GM23248 (cell line): ENCODE measurements around the gene TIPARP. TPM values are rescaled to one million over a fixed set of nuclear protein-coding genes. Genes with fewer than 3 reads are reported as not detected.

Experiments
- DNase-seq: peaks from one replicate; pipeline ENCODE4 v3.0.0-alpha.2; 2015
- H2AFZ ChIP-seq: fragments of 200-600 bp; sonication (generic); 2 replicates; pipeline ENCODE4 v1.6.1; 2016; ENCODE audit warnings: antibody characterized with exemption
- H3F3A ChIP-seq: fragments of 200-600 bp; sonication (generic); 2 replicates; pipeline ENCODE4 v1.6.1; 2016; ENCODE audit warnings: mild to moderate bottlenecking, antibody characterized with exemption, mixed run types; ENCODE audit not compliant: insufficient read depth
- H3K27ac ChIP-seq: fragments of 200-600 bp; sonication (generic); 2 replicates; pipeline ENCODE4 v1.5.1; 2016; ENCODE audit warnings: mild to moderate bottlenecking
- H3K27me3 ChIP-seq: fragments of 200-600 bp; sonication (generic); replicated peaks from 2 replicates; pipeline ENCODE4 v1.6.1; 2016; ENCODE audit warnings: mild to moderate bottlenecking; ENCODE audit not compliant: insufficient read depth
- H3K36me3 ChIP-seq: fragments of 200-600 bp; sonication (generic); 2 replicates; pipeline ENCODE4 v1.6.1; 2016; ENCODE audit warnings: low read depth, mild to moderate bottlenecking
- H3K4me1 ChIP-seq: fragments of 200-600 bp; sonication (generic); 2 replicates; pipeline ENCODE4 v1.6.1; 2016; ENCODE audit warnings: mild to moderate bottlenecking; ENCODE audit not compliant: insufficient read depth
- H3K4me2 ChIP-seq: fragments of 200-600 bp; sonication (generic); one replicate; pipeline ENCODE4 v1.6.1; 2016; ENCODE audit warnings: mild to moderate bottlenecking; ENCODE audit not compliant: unreplicated experiment
- H3K4me3 ChIP-seq: fragments of 200-600 bp; sonication (generic); 2 replicates; pipeline ENCODE4 v1.5.1; 2016; ENCODE audit warnings: mild to moderate bottlenecking
- H3K79me2 ChIP-seq: fragments of 200-600 bp; sonication (generic); 2 replicates; pipeline ENCODE4 v1.6.1; 2016; ENCODE audit warnings: mild to moderate bottlenecking; ENCODE audit not compliant: insufficient read depth
- H3K9ac ChIP-seq: fragments of 200-600 bp; sonication (generic); 2 replicates; pipeline ENCODE4 v1.6.1; 2016; ENCODE audit warnings: mild to moderate bottlenecking
- H3K9me2 ChIP-seq: fragments of 200-600 bp; sonication (generic); 2 replicates; pipeline ENCODE4 v1.6.1; 2016; ENCODE audit warnings: mixed run types, mild to moderate bottlenecking, moderate library complexity; ENCODE audit not compliant: insufficient read depth
- H3K9me3 ChIP-seq: fragments of 200-600 bp; sonication (generic); one replicate; pipeline ENCODE4 v1.6.1; 2017; ENCODE audit warnings: low read depth
- H4K20me1 ChIP-seq: fragments of 200-600 bp; sonication (generic); 2 replicates; pipeline ENCODE4 v1.6.0; 2016; ENCODE audit not compliant: insufficient read depth
- EZH2 ChIP-seq: fragments of 200-600 bp; sonication (generic); IDR thresholded peaks from 2 replicates; pipeline ENCODE4 v1.6.1; 2018; ENCODE audit warnings: antibody characterized with exemption, mild to moderate bottlenecking; ENCODE audit not compliant: insufficient read depth, poor library complexity, severe bottlenecking
- EZH2phosphoT487 ChIP-seq: fragments of 200-600 bp; sonication (generic); IDR thresholded peaks from 2 replicates; pipeline ENCODE4 v1.6.1; 2018; ENCODE audit warnings: antibody characterized with exemption, moderate library complexity, mild to moderate bottlenecking, low read depth; ENCODE audit not compliant: insufficient read depth
- WGBS, 2 experiments: methylation state at CpG; one replicate each; pipeline ENCODE4 v1.1.6; 2015 to 2017; ENCODE audit warnings: low lambda C conversion rate in 2 of 2, low coverage in 1 of 2; ENCODE audit errors: missing lambda C conversion rate in 2 of 2; 5-methylcytosine and 5-hydroxymethylcytosine counted together
- in situ Hi-C: fragments of 300-500 bp; cut with MboI; formaldehyde crosslinking; loops from 2 replicates; pipeline ENCODE4 v1.15.0; 2020
- polyA plus RNA-seq: library from polyadenylated mRNA; unstranded; fragments of >200 nt; fragmentation: Nextera tagmentation; extraction: Ambion mirVana; gene quantifications from 2 replicates; pipeline ENCODE4 v1.2.1, GENCODE V29; 2016
- total RNA-seq: library from RNA; depleted of rRNA; stranded (reverse); fragments of >200 nt; shearing (Covaris generic); gene quantifications from 2 replicates; pipeline ENCODE4 v1.2.3, GENCODE V29; 2014

Gene TIPARP
- total and polyA plus RNA-seq, 2 experiments from 2014 or later, result 35.1 to 89.5 TPM

- TF ChIP-seq EZH2, result no peak
- no peak for TF ChIP-seq EZH2phosphoT487
- H3K9me2 ChIP-seq, result no peaks in the 10 kb centered on the region
- no peaks in the 10 kb centered on the region for H3K79me2 ChIP-seq
- H3K27ac ChIP-seq, result no peak overlapping the region
- H3K9ac ChIP-seq, result no peak overlapping the region
- WGBS, 2 experiments, result 84 to 85% methylated on average over 2 of the region's 2 CpGs
- H3K27me3 ChIP-seq, result no peaks in the 10 kb centered on the region
- in situ Hi-C loops, result no loop called here
- no peak overlapping the region for H2AFZ ChIP-seq
- no peaks in the 10 kb centered on the region for H3K9me3 ChIP-seq
- DNase-seq, result no peak
- 0 out of 2 replicates have a peak, but pooled peaks cover 6% of the 10 kb centered on the region for H3K4me1 ChIP-seq
- no peaks in the 10 kb centered on the region for H4K20me1 ChIP-seq
- no peak overlapping the region for H3K4me2 ChIP-seq
- H3F3A ChIP-seq, result 0 out of 2 replicates have a peak, but pooled peaks cover 5% of the 10 kb centered on the region
- H3K4me3 ChIP-seq, result no peak overlapping the region
- no peaks in the 10 kb centered on the region for H3K36me3 ChIP-seq
Observed at GRCh38 chr3:156661155-156661554, 13.2 kb upstream of the TIPARP start.

GRCh38 chr3:156664011-156664830 lies 10.2 kb upstream of the TIPARP start:
- H3K9me3 ChIP-seq, result no peaks in the 10 kb centered on the region
- no peaks in the 10 kb centered on the region for H3K9me2 ChIP-seq
- no peaks in the 10 kb centered on the region for H3K36me3 ChIP-seq
- H3F3A ChIP-seq, result peaks cover 16% of the 10 kb centered on the region
- H3K27ac ChIP-seq, result no peak overlapping the region
- no peak for DNase-seq
- H3K4me2 ChIP-seq, result no peak overlapping the region
- TF ChIP-seq EZH2phosphoT487 (no peak), EZH2 (no peak)
- H3K4me3 ChIP-seq, result no peak overlapping the region
- in situ Hi-C loops, result no loop called here
- H3K79me2 ChIP-seq, result no peaks in the 10 kb centered on the region
- peaks cover 17% of the 10 kb centered on the region for H3K4me1 ChIP-seq
- H2AFZ ChIP-seq, result no peak overlapping the region
- WGBS, 2 experiments, result 95% methylated on average over 8 of the region's 8 CpGs
- no peaks in the 10 kb centered on the region for H3K27me3 ChIP-seq
- H3K9ac ChIP-seq, result no peak overlapping the region
- H4K20me1 ChIP-seq, result no peaks in the 10 kb centered on the region

GRCh38 chr3:156664831-156665178 lies 9.6 kb upstream of the TIPARP start:
- Histone ChIP-seq H3K27ac (no peak overlapping the region), H3F3A (peaks cover 16% of the 10 kb centered on the region), H3K79me2 (no peaks in the 10 kb centered on the region), H2AFZ (no peak overlapping the region), H3K36me3 (no peaks in the 10 kb centered on the region), H3K4me1 (peaks cover 17% of the 10 kb centered on the region), H3K9me2 (no peaks in the 10 kb centered on the region), H3K27me3 (no peaks in the 10 kb centered on the region), H3K9ac (no peak overlapping the region), H4K20me1 (no peaks in the 10 kb centered on the region), H3K4me2 (no peak overlapping the region), H3K4me3 (no peak overlapping the region), H3K9me3 (no peaks in the 10 kb centered on the region)
- no peak for DNase-seq
- TF ChIP-seq EZH2phosphoT487 (no peak), EZH2 (no peak)
- in situ Hi-C loops, result no loop called here

GRCh38 chr3:156665291-156665690 lies 9.1 kb upstream of the TIPARP start:
- H4K20me1 ChIP-seq, result no peaks in the 10 kb centered on the region
- H3K9me2 ChIP-seq, result no peaks in the 10 kb centered on the region
- no peak overlapping the region for H2AFZ ChIP-seq
- WGBS, 2 experiments, result 12 to 19% methylated on average over 2 of the region's 2 CpGs
- no peak overlapping the region for H3K4me3 ChIP-seq
- H3K9ac ChIP-seq, result no peak overlapping the region
- in situ Hi-C loops, result no loop called here
- H3K27me3 ChIP-seq, result no peaks in the 10 kb centered on the region
- no peaks in the 10 kb centered on the region for H3K79me2 ChIP-seq
- no peak for TF ChIP-seq EZH2phosphoT487
- no peak for TF ChIP-seq EZH2
- peaks cover 22% of the 10 kb centered on the region for H3K4me1 ChIP-seq
- peak; percentile 54 for DNase-seq
- peaks cover 16% of the 10 kb centered on the region for H3F3A ChIP-seq
- H3K4me2 ChIP-seq, result no peak overlapping the region
- no peak overlapping the region for H3K27ac ChIP-seq
- no peaks in the 10 kb centered on the region for H3K36me3 ChIP-seq
- no peaks in the 10 kb centered on the region for H3K9me3 ChIP-seq
